Glutamatergic neuron (in vitro differentiated cells): ENCODE results near the gene ITIH2. TPM values are rescaled to one million over a fixed set of nuclear protein-coding genes. Genes with fewer than 3 reads are reported as not detected.

Source experiments
- total RNA-seq: library from RNA; stranded (reverse); fragmentation: NEBNext Ultra II Directional; extraction: Animal tissue kit (Norgen Biotek cat#: 25700); gene quantifications from one replicate; pipeline ENCODE4 v1.2.1, GENCODE V29; 2021; ENCODE audit not compliant: unreplicated experiment

ITIH2 gene
- total RNA-seq, 1 donor from 2014 or later: not detected

Other genes starting within 250 kb of the ITIH2 start
- 0.29 TPM for gene ITIH5, start 36.4 kb upstream of the ITIH2 start, total RNA-seq
- gene KIN, start 84.7 kb downstream of the ITIH2 start, total RNA-seq: 12.9 TPM
- gene ATP5F1C, start 84.9 kb downstream of the ITIH2 start, total RNA-seq: 229 TPM
- gene TAF3, start 115.2 kb downstream of the ITIH2 start, total RNA-seq: 10.2 TPM